HG02884 (cell line): Measurements from ENCODE around the gene IPO8.
"Not testable (repeated sequence)": the region's sequence is repeated elsewhere in the genome, so short reads cannot be mapped to it uniquely, and the experiment has no call there.

Source experiments
- ATAC-seq: cut with Tn5 transposase; IDR thresholded peaks from one replicate; pipeline ENCODE4 v1.9.1; 2021; ENCODE audit warnings: mild to moderate bottlenecking, moderate library complexity; ENCODE audit not compliant: unreplicated experiment

IPO8 gene

GRCh38 chr12:30610718-30611117 is 85.0 kb downstream of the IPO8 start:
- no peak for ATAC-seq

GRCh38 chr12:30609819-30610218 is 85.8 kb downstream of the IPO8 start:
- not testable (repeated sequence) for ATAC-seq

DNA sequence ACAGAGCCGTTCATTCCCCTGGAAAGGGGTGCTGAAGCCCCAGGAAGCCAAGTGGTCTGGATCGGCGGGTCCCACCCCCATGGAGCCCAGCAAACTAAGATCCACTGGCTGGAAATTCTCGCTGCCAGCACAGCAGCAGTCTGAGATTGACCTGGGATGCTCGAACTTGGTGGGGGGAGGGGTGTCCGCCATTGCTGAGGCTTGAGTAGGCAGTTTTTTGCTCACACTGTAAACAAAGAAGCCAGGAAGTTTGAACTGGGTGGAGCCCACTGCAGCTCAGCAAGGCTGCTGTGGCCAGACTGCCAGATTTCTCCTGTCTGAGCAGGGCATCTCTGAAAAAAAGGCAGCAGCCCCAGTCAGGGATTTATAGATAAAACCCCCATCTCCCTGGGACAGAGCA is 91.4 kb downstream of the IPO8 start:
- not testable (repeated sequence) for ATAC-seq

DNA sequence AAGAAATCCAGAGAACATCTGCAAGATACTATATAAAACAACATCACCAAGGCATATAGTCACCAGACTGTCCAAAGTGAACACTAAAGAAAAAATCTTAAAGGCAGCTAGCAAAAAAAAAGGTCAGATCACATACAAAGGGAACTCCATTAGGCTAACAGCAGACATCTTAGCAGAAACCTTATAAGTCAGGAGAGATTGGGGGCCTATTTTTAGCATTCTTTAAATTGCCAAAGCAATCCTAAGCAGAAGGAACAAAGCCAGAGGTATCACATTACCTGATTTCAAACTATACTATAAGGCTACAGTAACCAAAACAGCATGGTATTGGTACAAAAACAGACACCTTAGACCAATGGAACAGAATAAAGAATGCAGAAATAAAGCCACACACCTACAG is 92.5 kb downstream of the IPO8 start:
- no peak for ATAC-seq

DNA sequence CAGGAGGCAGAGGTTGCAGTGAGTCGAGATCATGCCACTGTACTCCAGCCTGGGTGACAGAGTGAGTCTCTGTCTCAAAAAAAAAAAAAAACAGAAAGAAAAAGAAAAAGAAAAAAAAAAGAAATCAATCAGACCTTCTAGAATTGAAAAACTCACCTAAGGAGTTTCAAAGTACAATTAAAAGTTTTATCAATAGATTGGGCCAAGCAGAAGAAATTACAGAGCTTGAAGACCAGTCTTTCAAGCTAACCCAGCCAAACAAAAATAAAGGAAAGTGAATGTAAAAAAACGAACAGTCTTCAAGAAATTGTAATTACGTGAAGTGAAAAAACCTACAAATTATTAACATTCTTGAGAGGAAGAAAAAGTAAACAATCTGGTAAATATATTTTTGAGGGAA is 93.0 kb downstream of the IPO8 start:
- no peak for ATAC-seq

GRCh38 chr12:30599608-30600007 is 96.1 kb downstream of the IPO8 start:
- ATAC-seq = no peak

DNA sequence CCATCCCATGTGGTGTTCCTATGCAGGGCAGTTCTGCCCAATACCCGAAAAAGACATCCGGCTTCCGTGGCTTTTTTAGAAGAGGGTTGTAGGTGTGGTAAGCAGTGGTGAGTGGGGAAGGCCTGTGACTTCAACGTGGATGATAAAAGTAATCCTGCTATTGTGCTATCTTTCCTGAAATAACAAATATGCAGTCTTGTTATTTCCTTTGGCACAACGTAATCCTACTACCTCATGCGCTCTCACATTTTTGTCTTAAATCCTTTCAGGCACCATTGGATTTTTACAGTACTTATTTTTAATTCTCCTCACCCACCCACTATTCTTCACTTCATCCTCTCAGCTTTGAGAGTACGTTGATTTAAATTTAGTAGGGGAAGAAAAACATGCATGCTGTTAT is 96.8 kb downstream of the IPO8 start:
- no peak for ATAC-seq

DNA sequence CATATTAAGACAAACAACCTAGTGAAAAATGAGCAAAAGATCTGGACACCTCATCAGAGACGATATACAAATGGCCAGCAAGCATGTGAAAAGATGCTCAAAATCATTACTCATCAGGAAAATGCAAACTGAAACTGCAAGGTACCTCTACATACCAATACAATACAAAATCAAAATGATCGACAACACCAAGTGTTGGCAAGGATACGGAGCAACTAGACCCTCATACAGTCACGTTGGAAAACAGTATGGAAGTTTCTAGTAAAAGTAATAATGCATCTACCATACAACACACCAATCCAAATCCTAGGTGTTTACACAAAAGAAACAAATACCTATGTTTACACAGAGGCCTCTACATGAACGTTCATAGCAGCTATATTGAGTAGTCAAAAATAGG is 99.9 kb downstream of the IPO8 start:
- ATAC-seq = no peak

GRCh38 chr12:30594509-30594908 is 101.2 kb downstream of the IPO8 start:
- no peak for ATAC-seq

- not testable (repeated sequence) for ATAC-seq
These were observed 107.1 kb downstream of the IPO8 start for GRCh38 chr12:30588572-30588971.

DNA sequence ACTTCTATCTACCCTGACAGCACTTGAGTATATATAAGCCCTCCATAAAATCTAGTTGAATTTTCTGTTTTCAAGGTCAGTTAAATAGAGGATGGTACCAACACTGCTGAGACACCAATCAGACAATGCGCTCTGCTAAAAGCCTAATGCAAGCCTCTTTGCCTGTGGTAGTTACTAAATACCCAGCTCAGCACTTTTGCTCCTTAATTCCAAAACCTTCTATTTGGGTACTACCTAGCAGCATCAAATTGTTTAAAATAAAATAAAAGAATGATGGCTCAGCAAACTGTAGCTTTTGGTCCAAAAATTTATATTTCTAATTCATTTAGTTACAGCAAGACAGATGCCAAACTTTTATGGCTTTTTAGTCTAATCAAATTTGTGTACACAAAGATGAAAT is 107.9 kb downstream of the IPO8 start:
- ATAC-seq = no peak

- ATAC-seq = no peak
These were observed 109.8 kb downstream of the IPO8 start for GRCh38 chr12:30585877-30586276.

DNA sequence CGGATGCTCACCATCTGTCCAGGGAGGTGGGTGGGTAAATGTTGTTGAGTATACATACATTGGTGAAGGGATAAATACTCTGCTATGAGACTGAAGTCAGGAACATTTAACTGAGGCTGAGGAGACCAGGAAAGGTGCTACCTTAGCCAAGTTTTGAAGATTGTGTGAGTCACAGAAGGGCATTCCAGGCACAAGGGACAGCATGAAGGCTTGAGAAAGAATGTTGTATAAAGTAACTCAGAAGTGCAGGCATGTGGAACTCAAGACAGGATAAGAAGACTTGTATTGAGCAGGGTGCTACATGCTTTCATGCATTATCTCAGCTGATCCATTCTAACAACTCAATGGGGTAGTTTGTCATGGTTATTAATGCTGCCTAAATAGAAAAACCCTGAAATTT is 112.7 kb downstream of the IPO8 start:
- ATAC-seq = no peak

- ATAC-seq = no peak
These were observed 115.3 kb downstream of the IPO8 start for GRCh38 chr12:30580344-30580743.
